Activated CD8-positive, alpha-beta memory T cell treated with anti-CD3 and anti-CD28 coated beads, Interleukin-2, amount 50 U/mL, for 24 hours (primary cell): ENCODE results near the gene PIH1D1.

ENCODE experiments used
- DNase-seq: peaks from one replicate; pipeline ENCODE4 v3.0.0-alpha.2; 2020; ENCODE audit errors: extremely low read depth

PIH1D1 gene

DNA sequence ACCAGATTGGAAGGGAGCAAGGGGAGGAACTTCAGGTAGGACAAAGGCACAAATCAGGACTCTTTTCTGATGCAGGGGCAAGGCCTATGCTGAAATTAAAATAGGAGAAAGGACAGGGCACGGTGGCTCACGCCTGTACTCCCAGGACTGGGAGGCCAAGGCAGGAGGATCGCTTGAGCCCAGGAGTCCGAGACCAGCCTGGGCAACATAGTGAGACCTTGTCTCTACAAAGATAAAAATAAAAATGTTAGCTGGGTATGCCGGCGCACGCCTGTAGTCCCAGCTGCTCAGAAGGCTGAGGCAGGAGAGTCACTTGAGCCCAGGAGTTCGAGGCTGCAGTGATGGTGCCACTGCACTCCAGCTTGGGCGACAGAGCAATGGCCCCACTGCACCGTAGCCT, 15.9 kb downstream of the PIH1D1 start:
- DNase-seq: no peak

DNA sequence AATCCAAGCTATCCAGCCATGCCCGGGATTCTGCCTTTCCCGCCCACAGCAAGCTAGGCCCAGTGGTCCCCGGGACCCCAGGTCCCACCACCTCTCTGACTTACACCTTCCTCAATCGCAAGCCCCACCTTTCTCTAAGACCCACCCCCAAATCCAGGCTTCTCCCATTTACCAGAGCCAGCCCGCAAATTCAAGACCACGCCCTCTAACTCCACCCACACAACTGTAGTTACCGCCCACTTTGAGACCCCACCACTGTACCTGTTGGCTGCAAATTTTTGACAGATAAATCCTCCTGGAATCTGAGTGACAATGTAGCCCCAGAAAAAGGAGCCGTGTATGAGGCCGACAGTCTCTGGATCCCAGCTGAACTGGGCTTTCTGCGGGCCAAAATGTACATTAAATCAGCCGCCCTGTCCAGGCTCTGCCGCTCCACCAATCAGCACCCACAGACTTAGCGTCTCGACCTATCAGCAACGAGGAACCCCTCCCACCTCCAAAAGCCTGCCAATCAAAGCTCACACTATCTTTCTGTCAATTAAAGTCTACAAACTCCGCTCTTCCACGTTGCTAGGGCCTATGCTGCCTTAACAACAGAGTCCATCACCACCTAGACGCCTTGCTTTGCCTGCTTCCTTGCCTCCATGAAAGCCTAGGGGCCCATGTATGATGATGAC, 16.6 kb downstream of the PIH1D1 start:
- no peak for DNase-seq

DNA sequence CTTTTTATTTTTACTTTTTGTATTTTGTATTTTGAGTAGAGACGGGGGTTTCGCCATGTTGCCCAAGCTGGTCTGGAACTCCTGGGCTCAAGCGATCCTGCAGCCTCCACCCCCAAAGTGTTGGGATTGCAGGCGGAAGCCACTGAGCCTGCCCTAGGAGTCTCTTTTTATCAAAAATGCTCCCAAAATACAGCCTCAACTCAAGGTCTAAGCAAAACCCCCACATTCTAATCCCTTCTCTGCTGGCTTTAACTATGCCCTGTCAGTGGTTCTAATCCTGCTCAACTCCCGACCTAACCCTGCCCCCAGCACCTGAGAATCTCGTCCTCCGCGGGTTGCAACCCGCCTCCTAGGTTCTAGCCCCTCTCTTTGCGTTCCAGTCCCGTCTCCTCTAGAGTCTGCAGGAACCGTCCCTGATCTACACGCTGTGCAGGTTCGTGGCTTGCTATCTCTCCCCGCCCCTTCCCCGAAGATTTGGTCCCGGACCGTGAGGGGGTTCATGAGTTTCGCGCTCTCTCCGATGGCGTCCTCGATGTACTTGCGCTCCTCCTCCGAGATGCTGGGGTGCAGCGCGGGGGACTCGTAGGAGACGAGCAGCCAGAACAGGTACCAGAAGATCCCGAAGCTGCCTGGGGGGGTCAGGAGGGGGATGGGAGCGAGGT, 18.2 kb downstream of the PIH1D1 start:
- no peak for DNase-seq

DNA sequence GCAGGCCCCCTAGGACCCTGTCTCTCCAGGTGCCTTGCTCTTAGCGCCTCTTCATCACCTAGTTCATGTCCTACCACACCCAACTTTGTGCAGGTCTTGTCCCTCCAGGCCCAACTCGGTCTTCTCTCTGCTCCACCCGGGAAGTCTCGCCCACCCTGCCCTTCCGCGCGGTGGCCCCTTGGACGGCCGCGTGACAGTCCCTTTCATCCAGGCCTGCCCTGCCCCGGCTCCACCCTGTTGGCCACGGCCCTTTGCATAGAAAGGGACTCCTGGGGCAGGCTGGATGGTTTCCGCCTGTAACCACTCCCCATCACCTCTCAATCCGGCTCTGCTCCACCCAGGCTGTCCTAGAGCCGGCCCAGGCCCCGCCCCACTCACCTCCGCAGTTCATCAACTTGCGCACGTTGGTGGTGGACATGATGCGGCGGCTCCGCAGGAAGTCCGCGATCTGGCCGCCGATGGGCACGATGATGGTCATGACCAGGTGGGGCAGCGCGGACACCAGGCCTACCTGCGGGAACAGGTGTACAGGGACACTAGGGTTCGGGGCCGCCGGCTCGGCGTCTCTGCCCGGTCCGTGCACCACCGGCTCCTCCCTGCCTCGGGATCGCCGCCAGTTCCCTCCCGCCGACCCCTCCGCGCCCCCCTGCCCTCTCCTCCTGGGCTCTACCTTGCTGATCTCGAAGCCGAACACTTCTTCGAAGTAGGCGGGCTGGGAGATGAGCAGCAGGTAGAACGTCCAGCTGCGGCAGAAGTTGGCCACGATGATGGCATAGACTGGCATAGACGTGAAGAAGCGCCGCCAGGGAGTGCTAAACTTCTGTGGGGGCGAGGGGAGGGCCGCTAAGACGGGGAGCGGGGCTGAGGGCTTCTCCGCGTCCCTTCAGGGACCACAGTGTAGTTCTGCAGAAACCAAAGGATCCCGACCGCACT, 19.2 kb downstream of the PIH1D1 start:
- DNase-seq: no peak

DNA sequence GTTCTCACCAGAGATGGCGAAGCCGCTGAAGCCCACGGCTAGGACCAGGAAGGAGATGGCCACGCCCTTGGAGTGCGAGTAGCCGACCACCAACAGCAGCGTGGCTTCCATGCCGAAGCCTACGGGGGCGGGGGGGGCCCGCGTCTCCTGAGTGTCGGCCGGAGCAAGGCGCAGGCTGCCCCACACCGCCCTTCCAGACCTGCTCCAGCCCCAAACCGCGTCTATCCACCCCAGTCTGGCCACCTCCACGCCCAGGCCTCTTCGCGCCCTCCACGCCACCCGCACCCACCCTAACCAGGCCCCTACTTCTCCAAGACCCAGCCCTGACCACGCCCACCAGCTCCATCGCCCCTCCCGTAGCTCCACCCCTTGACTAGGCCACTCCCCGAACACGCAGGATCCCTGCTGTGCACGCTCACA, 20.3 kb downstream of the PIH1D1 start:
- no peak for DNase-seq

DNA sequence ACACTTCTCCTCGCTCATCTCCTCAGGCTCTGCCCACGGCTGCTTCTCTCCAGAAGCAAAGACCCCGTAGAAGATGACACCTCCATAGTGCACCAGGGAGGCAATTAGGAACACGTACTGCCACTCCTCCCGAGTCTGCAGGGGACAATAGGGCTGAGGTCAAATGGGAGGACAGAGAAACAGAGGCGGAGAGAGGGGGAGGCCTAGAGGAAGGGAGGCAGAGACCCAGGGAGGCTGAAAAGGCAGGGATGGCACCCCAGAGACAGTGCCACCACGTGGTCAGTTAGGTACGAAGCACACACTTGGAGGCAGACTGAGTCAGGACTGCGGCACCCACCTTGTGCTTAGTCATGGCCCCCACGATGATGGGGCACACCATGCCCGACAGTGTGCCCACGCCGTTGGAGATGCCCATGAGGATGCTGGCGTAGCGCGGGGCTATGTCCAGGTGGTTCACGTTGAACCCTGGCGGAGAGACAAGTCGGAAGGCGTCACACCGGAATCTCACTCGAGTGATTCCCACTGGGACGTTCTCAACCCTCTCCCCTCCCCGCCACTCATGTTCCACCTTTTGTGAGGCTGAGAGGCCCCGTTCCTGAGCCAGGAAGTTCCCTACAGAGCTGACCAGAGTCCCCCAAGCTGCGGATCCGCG, 20.8 kb downstream of the PIH1D1 start:
- DNase-seq: no peak

DNA sequence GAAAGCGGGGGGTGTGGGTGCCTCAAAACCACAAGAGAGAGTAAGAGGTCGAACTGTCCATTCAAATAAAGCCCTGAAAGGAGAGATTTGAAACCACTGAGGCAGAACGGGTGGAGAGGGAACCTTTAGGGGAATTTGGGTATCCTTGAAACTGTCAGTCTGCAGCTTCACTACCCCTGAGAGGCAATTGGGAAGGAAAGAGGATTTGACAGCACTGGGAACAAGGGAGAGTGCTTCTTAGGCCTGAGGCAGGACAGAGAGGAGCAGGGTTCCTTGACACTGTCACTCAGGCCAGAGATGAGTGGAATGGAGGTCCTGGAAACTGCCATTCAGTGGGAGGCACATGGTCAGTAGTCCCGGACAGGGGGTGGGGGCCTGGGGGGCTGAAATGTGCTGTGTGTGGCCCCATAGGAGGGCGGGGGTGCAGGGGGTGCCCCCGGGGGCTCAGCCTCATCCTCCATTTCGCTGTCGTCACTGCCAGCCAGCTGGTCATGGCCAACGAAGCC, 21.4 kb downstream of the PIH1D1 start:
- DNase-seq: no peak

DNA sequence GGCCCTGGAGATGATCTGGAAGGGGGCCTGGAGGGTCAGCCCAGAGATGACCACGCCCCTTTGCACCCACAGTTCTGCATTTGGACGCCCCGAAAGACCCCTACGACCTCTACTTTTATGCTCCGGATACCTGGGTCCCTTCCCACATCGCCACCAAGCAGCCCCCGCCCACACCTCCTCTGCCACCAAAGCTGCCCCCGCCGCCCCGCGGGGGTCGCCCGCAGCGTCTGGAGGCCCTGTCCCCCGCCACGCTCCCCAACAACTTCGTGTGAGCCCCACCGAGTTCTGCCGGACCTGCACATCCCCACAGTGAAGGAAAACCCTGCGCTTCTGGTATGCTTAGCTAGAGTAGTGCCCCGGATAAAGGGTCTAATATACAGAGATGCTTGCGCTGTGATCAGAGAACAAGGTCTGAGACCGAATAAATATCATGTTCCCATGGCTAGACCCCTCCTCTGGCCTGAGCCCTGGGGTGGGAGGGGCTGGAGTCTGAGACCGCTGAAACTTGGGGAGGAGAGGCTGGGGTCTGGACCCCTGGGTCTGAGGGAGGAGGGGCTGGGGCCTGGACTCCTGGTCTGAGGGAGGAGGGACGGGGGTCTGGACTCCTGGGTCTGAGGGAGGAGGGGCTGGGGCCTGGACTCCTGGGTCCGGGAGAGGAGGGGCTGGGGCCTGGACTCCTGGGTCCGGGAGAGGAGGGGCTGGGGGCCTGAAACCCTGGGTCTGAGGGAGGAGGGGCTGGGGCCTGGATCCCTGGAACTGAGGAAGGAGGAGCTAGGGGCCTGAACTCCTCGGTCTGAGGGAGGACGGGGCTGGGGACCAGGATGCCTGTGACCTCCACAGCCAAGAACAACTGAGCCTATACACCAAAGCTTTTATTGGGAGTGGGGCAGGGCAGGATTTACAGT, 22.8 kb downstream of the PIH1D1 start:
- DNase-seq: no peak

DNA sequence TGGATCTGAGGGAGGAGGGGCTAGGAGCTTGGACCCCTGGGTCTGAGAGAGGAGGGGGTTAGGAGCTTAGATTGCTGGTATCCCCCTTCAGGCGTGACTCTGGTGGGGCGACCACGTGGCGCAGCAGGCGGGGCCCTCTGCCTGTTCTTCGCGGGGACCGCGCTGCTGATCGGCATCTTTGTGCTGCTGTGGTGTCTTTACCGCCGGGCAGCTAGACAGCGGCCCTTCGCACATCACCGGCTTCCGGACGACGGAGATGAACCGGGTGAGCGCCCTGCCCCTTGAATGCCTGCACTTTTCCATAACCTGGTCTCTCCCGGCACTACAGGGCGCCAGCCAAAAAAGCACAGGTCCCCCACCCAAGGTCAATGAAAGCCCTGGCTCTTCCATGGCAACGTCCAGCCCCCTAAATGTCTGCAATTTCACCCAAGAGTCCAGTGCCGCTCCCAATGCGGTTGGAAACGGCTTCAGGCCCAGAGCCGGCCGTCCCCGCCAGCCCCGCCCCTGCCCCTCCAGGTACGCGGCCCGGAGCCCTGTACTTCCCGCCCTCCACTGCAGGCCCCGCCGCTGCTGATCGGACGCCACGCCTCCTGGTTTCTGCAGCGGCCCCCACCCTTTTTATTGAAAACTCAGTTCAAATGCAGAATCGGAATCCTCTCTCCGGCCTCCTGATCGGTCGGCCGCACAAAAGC, 23.6 kb downstream of the PIH1D1 start:
- DNase-seq: no peak

DNA sequence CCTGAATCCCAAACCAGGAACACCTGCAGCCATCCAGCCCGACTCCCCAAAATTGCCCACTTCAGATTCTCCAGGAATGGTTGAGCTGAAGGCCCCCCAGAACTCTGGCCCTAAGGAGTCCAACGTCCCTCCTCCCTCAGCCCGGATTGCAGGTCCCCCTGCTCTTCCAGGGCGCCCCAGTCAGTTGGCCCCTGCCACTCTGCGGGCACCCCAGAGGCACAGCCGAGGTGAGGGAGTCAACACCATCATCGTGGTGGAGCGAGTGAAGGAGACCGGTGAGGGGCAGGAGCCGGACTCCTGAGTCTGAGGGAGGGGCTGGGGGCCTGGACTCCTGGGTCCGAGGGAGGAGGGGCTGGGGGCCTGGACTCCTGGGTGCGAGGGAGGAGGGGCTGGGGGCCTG, 24.3 kb downstream of the PIH1D1 start:
- no peak for DNase-seq

DNA sequence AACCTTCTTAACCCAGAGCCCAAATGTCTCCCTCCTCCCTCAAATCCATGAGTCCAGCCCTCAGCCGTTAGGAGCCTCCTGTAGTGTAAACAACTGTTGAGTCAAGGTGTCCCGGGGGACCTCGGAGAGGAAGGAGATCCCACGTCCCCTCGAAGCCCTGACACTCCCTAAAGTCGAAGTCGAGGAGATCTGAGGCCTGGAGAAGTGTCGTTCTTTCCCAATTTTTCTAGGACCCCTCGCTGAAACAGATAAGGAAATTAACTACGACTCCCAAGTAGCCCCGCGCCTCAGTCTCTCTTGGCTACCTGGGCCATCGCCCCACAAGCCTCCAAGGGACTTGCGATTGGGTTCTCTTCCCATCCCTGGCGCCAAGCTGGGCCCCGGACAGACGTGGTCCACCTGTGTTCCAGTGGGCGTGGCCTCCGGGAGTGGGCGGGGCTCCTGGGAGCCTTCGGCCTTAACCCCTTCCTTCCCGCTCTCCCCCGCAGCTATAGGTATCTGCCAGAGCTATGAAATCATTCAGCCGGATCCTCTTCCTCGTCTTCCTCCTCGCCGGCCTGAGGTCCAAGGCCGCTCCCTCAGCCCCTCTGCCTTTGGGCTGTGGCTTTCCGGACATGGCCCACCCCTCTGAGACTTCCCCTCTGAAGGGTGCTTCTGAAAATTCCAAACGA, 25.6 kb downstream of the PIH1D1 start:
- DNase-seq: no peak

DNA sequence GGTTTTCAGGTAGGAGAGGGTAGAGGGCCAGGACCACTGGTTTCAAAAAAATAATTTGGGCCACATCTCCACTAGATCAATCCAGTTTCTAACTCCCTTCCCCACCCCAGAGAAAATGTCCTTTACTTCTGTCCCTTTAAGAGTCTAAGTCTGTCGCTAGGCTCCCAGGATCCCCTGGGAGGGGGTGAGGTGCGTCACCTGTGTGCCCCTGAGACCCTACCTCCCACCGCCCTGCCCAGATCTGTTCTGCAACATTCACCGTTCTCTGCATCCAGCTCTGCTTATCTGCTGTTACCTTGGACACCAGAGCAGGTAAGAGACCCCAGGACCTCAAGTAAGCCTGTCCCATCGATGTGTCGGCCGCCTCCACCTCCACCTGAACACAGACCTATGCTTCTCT, 26.4 kb downstream of the PIH1D1 start, which contains the start of gene GFY:
Gene GFY (plus strand): TSS at position 211 of the 400 bp plus-strand sequence. CDS start 1,043 bp downstream, outside the sequence.
- DNase-seq: no peak

DNA sequence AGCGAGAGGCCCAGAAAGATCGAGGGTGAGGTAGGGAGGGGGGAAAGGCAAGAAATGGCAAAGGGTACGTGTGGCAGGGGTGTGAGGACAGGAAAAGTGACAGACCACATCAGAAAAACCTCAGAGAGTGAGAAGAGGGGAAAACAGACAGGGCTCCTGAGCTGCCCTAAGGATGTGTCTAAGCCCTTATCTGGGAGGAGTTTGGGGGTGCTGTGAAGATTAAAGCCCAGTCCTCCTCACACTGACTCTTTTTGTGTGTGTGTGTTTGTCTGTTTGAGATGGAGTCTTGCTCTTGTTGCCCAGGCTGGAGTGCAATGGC, 27.7 kb downstream of the PIH1D1 start:
- DNase-seq: no peak

DNA sequence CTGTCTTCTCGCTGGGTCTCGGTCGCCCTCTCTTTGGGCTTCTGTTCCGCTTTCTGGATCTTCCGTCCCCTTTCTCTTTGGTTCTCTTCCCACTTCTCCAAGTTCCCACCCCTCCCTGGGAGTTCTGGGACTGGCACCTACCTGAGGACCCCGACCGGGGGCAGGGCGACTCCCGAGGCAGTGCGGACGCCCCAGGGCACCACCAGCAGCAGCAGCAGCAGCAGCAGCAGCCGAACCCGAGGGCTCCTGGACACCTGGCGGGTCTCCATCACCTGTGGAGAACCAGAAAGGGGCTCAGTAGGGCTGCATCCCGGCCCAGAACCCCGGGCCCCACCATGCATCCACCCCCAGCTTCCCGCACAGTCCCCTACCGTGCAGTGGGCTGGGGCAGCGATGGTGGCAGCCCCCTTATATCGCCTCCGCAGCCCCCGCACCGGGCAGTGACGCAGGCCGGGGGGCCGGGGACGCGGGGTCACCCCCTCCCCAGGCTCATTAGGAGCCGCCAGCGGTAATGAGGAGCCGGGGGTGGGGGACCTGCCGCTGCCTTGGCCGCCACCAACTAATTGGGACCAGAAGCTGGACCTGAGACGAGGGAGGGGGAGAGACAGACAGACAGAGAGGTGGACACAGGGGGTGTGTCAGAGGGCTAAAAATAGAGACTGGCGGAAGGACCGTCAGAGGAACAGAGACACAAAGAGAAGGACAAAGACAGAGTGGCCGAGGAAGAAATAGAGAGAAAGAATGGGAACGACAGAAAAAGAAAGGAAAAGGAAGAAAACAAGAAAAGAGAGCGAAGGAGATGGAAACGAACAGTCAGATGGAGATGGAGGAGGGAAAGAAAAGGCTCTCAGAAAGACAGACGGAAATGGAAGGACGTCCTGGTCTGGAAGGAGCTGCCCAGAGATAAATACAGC, 28.3 kb downstream of the PIH1D1 start, which contains the start of gene PTH2:
Gene PTH2 (minus strand): TSS at position 371 of the 914 bp plus-strand sequence. CDS start 102 bp downstream, at position 269.
- DNase-seq: no peak

DNA sequence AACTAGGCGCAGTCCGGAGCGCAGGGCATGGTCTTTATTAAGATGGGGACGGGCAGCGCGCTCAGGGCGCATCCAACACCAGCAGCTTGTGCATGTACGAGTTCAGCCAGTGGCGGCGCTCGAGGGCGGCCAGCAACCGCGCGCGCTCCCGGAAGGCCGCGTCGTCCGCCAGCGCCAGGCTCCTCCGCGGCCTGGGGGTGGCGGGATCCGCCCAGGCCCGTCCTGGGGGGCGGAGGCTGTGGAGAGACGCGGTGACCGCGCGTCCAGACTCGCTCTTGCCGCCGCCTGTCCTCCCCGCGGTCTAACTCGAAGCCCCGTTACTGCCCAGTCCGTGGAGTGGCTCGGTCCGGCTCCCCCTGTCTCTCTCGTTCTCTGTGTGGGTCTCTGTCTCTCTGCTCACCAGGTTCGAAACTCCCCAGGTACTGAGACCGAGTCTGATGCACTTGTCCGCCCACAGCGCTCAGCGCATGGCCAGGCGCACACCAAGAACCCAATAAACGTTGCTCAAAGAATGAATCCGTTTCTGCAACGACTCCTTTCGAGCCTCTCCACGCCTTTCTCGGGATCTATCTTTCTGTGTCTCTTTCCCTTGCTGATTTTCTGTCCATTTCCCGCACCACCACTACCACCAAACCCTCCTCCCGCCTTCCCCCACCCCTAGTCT, 29.1 kb downstream of the PIH1D1 start:
- DNase-seq: no peak

DNA sequence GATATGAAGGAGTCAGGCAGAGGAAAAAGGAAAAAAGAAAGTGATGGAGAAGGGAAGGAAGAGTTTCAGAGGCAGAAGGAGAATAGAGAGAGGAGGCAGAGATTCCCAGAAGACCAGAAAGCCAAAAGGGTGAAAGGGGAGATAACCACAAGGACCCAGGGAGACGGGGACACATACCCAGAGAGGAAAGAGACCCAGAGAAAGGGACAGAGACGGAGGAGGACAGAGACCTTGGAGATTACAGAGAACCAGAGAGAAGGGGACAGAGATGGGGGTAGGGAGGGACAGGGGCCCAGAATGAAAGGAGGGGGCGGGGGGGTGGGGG, 29.8 kb downstream of the PIH1D1 start:
- no peak for DNase-seq

DNA sequence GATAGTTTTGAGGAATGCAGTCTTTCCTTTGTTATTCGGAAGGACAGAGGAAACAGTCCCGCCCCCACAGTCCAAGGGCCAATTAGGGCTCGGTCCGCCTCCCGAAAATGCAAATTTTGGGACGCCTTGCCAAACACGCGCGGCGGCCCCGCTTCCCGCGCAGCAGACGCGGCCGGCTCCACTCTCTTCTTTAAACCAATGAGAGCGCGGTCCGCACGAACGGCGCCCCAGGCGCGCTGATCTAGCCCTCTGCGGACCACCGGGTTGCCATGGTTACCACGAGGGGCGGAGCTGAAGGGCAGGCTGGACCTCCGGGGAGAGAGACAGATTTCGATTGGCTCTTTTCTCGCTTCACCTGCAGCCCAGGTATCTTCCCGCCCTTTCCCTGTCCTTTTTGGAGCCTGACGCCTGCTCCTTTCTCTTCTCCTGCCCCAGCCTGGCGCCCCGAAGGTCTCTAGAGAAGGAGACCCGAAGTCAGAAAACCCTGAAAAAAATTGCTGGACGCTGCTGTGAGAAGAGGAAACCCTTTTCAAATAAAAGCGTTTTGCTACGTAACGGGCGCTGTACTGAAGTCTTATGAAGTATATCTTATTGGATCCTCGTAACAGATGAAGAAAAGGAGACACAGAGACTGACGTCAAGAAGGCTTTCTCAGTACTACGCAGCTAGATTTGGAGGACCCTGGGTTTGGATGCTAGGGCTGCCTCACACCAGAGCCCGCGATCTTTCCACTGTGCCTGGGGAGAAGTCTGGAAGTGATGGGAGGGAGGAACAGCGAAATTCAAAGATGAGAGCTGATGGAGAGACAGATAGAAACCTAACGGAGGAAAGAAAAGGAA, 30.4 kb downstream of the PIH1D1 start:
- DNase-seq: no peak
